GM12874 (cell line): ENCODE results near the gene SCOC.

Experiments
- CTCF ChIP-seq: IDR thresholded peaks from 2 replicates; pipeline ENCODE4 v1.5.1; 2011; ENCODE audit warnings: low read depth, mild to moderate bottlenecking, control low read depth, low read length, moderate library complexity; ENCODE audit not compliant: insufficient read depth

SCOC gene

GRCh38 chr4:140373328-140374129, at the start of gene SCOC:
SCOC (plus strand) TSS chr4:140373646; CDS start chr4:140379171, 5,525 bp downstream.
- no peak for TF ChIP-seq CTCF

- peak; percentile 40 for TF ChIP-seq CTCF
Observed at GRCh38 chr4:140326395-140326993, 47.0 kb upstream of the SCOC start.

- no peak for TF ChIP-seq CTCF
Observed at GRCh38 chr4:140330311-140330900, 43.0 kb upstream of the SCOC start.

GRCh38 chr4:140331245-140331644, 42.2 kb upstream of the SCOC start:
- TF ChIP-seq CTCF = no peak

GRCh38 chr4:140331876-140332275, 41.6 kb upstream of the SCOC start:
- TF ChIP-seq CTCF = no peak

GRCh38 chr4:140332734-140333133, 40.7 kb upstream of the SCOC start:
- no peak for TF ChIP-seq CTCF

GRCh38 chr4:140333523-140333922, 39.9 kb upstream of the SCOC start:
- TF ChIP-seq CTCF = no peak
